Immature natural killer cell (primary cell): ENCODE measurements around the gene FNDC3B. TPM values are rescaled to one million over a fixed set of nuclear protein-coding genes. Genes with fewer than 3 reads are reported as not detected.
"Not testable (repeated sequence)": the region's sequence is repeated elsewhere in the genome, so short reads cannot be mapped to it uniquely, and the experiment has no call there.

ENCODE experiments used
- DNase-seq, 3 donors: peaks; one replicate each; pipeline ENCODE4 v3.0.0; 2022; ENCODE audit warnings: mixed read lengths in 1 of 3
- H3K27ac Mint-ChIP-seq, 6 donors: one replicate each; pipeline ENCODE4 v1.8.0; 2020; ENCODE audit warnings: mixed read lengths in 6 of 6, mild to moderate bottlenecking in 5 of 6, inconsistent platforms in 4 of 6, moderate library complexity in 3 of 6
- H3K27me3 Mint-ChIP-seq, 3 donors: one replicate each; pipeline ENCODE4 v1.8.0; 2020 to 2021; ENCODE audit warnings: low read depth in 3 of 3, mild to moderate bottlenecking in 3 of 3, mixed read lengths in 3 of 3, moderate library complexity in 3 of 3, inconsistent platforms in 1 of 3
- H3K36me3 Mint-ChIP-seq, 3 donors: one replicate each; pipeline ENCODE4 v1.8.0; 2020; ENCODE audit warnings: mixed read lengths in 3 of 3, inconsistent platforms in 2 of 3, mild to moderate bottlenecking in 2 of 3
- H3K4me1 Mint-ChIP-seq, 2 donors: one replicate each; pipeline ENCODE4 v1.8.0; 2020; ENCODE audit warnings: inconsistent platforms in 2 of 2, mild to moderate bottlenecking in 2 of 2, mixed read lengths in 2 of 2, moderate library complexity in 1 of 2
- H3K4me3 Mint-ChIP-seq, 5 donors: one replicate each; pipeline ENCODE4 v1.8.0; 2020; ENCODE audit warnings: mild to moderate bottlenecking in 5 of 5, mixed read lengths in 5 of 5, inconsistent platforms in 3 of 5, moderate library complexity in 3 of 5
- H3K9me3 Mint-ChIP-seq, 6 donors: one replicate each; pipeline ENCODE4 v1.8.0; 2020; ENCODE audit warnings: mild to moderate bottlenecking in 6 of 6, mixed read lengths in 6 of 6, inconsistent platforms in 4 of 6, moderate library complexity in 3 of 6
- polyA plus RNA-seq, 3 donors: library from polyadenylated mRNA; unstranded; fragments of 300-500 nt; fragmentation: Illumina TruSeq; gene quantifications; one replicate each; pipeline ENCODE4 v1.2.3, GENCODE V29; 2021

The FNDC3B gene
- polyA plus RNA-seq, 3 donors from 2014 or later = 19.7 to 46.1 (median 24.4) TPM

GRCh38 chr3:172087198-172087597, 47.8 kb downstream of the FNDC3B start:
- Mint-ChIP-seq H3K4me3 (peak overlapping the region in 4 of 5 donors; percentile 5 to 63 (median 41)), H3K9me3 (no peaks in the 10 kb centered on the region), H3K27ac (peak overlapping the region in 5 of 6 donors; percentile 51 to 83 (median 80)), H3K4me1 (peaks cover 76 to 100% of the 10 kb centered on the region in 2 donors), H3K36me3 (peaks cover 0 to 14% (median 3%) of the 10 kb centered on the region in 3 donors), H3K27me3 (peaks cover 0 to 1% (median 0%) of the 10 kb centered on the region in 3 donors)
- no peak for DNase-seq

- Mint-ChIP-seq H3K9me3 (no peaks in the 10 kb centered on the region), H3K27ac (peak overlapping the region; percentile 14 to 89 (median 80)), H3K4me3 (peak overlapping the region; percentile 45 to 64 (median 60)), H3K4me1 (peaks cover 79 to 100% of the 10 kb centered on the region in 2 donors), H3K27me3 (peaks cover 0 to 1% (median 0%) of the 10 kb centered on the region in 3 donors), H3K36me3 (peaks cover 0 to 13% (median 6%) of the 10 kb centered on the region in 3 donors)
- DNase-seq = peak in 1 of 3 donors; percentile 24
Measured at GRCh38 chr3:172087602-172088580, 48.5 kb downstream of the FNDC3B start.

GRCh38 chr3:172089250-172089649, 49.9 kb downstream of the FNDC3B start:
- Mint-ChIP-seq H3K36me3 (peaks cover 0 to 7% (median 6%) of the 10 kb centered on the region in 3 donors), H3K27ac (peak overlapping the region in 1 of 6 donors; percentile 39)

GRCh38 chr3:172090035-172090434, 50.7 kb downstream of the FNDC3B start:
- no peak overlapping the region for H3K4me3 Mint-ChIP-seq
- H3K27me3 Mint-ChIP-seq = peaks cover 0 to 1% (median 0%) of the 10 kb centered on the region in 3 donors
- peak overlapping the region in 1 of 6 donors; percentile 20 for H3K27ac Mint-ChIP-seq
- H3K36me3 Mint-ChIP-seq = peaks cover 0 to 7% (median 6%) of the 10 kb centered on the region in 3 donors
- DNase-seq = no peak
- no peaks in the 10 kb centered on the region for H3K9me3 Mint-ChIP-seq
- H3K4me1 Mint-ChIP-seq = peaks cover 77 to 96% of the 10 kb centered on the region in 2 donors

More at GRCh38 chr3:172089250-172089649, 49.9 kb downstream of the FNDC3B start:
- peaks cover 75 to 96% of the 10 kb centered on the region in 2 donors for H3K4me1 Mint-ChIP-seq
- peaks cover 0 to 1% (median 0%) of the 10 kb centered on the region in 3 donors for H3K27me3 Mint-ChIP-seq
- no peaks in the 10 kb centered on the region for H3K9me3 Mint-ChIP-seq
- H3K4me3 Mint-ChIP-seq = no peak overlapping the region
- DNase-seq = no peak

GRCh38 chr3:172092658-172093057, 53.3 kb downstream of the FNDC3B start:
- Mint-ChIP-seq H3K27ac (peak overlapping the region; percentile 72 to 86 (median 82)), H3K36me3 (peaks cover 0 to 9% (median 2%) of the 10 kb centered on the region in 3 donors), H3K27me3 (no peaks in the 10 kb centered on the region), H3K4me3 (no peak overlapping the region), H3K9me3 (no peaks in the 10 kb centered on the region), H3K4me1 (peaks cover 82 to 96% of the 10 kb centered on the region in 2 donors)
- no peak for DNase-seq

- not testable (repeated sequence) for H3K36me3 Mint-ChIP-seq, H3K9me3 Mint-ChIP-seq, DNase-seq, H3K27me3 Mint-ChIP-seq
- peak overlapping the region; percentile 86 to 95 (median 88) for H3K27ac Mint-ChIP-seq
- peaks cover 83 to 96% of the 10 kb centered on the region in 2 donors for H3K4me1 Mint-ChIP-seq
- H3K4me3 Mint-ChIP-seq = peak overlapping the region in 2 of 5 donors; percentile 59 to 84
Measured at GRCh38 chr3:172093581-172094443, 54.4 kb downstream of the FNDC3B start.

- H3K27ac Mint-ChIP-seq = peak overlapping the region; percentile 86 to 95 (median 88)
- peaks cover 86 to 96% of the 10 kb centered on the region in 2 donors for H3K4me1 Mint-ChIP-seq
Measured at GRCh38 chr3:172094621-172095557, 55.5 kb downstream of the FNDC3B start.

GRCh38 chr3:172096881-172097420, 57.6 kb downstream of the FNDC3B start:
- DNase-seq = no peak
- H3K36me3 Mint-ChIP-seq = peaks cover 0 to 7% (median 6%) of the 10 kb centered on the region in 3 donors
- peaks cover 85 to 96% of the 10 kb centered on the region in 2 donors for H3K4me1 Mint-ChIP-seq
- peaks cover 0 to 1% (median 0%) of the 10 kb centered on the region in 3 donors for H3K27me3 Mint-ChIP-seq
- peak overlapping the region; percentile 86 to 92 (median 88) for H3K27ac Mint-ChIP-seq
- H3K9me3 Mint-ChIP-seq = no peaks in the 10 kb centered on the region
- H3K4me3 Mint-ChIP-seq = peak overlapping the region; percentile 19 to 51 (median 43)

More at GRCh38 chr3:172094621-172095557, 55.5 kb downstream of the FNDC3B start:
- peak overlapping the region; percentile 54 to 84 (median 67) for H3K4me3 Mint-ChIP-seq
- H3K27me3 Mint-ChIP-seq = peaks cover 0 to 1% (median 0%) of the 10 kb centered on the region in 3 donors
- H3K36me3 Mint-ChIP-seq = peaks cover 0 to 7% (median 6%) of the 10 kb centered on the region in 3 donors
- peak; percentile 68 to 72 (median 69) for DNase-seq
- no peaks in the 10 kb centered on the region for H3K9me3 Mint-ChIP-seq

- H3K27ac Mint-ChIP-seq = peak overlapping the region in 5 of 6 donors; percentile 55 to 90 (median 79)
- no peaks in the 10 kb centered on the region for H3K9me3 Mint-ChIP-seq
- H3K36me3 Mint-ChIP-seq = peaks cover 0 to 4% (median 4%) of the 10 kb centered on the region in 3 donors
- peaks cover 0 to 1% (median 0%) of the 10 kb centered on the region in 3 donors for H3K27me3 Mint-ChIP-seq
- DNase-seq = no peak
- H3K4me1 Mint-ChIP-seq = peaks cover 85 to 96% of the 10 kb centered on the region in 2 donors
- H3K4me3 Mint-ChIP-seq = peak overlapping the region in 4 of 5 donors; percentile 12 to 72 (median 52)
Measured at GRCh38 chr3:172097585-172097984, 58.2 kb downstream of the FNDC3B start.

GRCh38 chr3:172098698-172099494, 59.5 kb downstream of the FNDC3B start:
- H3K36me3 Mint-ChIP-seq = peaks cover 0 to 4% (median 3%) of the 10 kb centered on the region in 3 donors
- H3K9me3 Mint-ChIP-seq = no peaks in the 10 kb centered on the region
- peaks cover 0 to 1% (median 0%) of the 10 kb centered on the region in 3 donors for H3K27me3 Mint-ChIP-seq
- peak overlapping the region; percentile 24 to 72 (median 51) for H3K4me3 Mint-ChIP-seq
- no peak for DNase-seq
- peaks cover 92 to 100% of the 10 kb centered on the region in 2 donors for H3K4me1 Mint-ChIP-seq
- H3K27ac Mint-ChIP-seq = peak overlapping the region; percentile 75 to 90 (median 85)

GRCh38 chr3:172099495-172099808, 60.1 kb downstream of the FNDC3B start:
- Mint-ChIP-seq H3K27ac (peak overlapping the region; percentile 75 to 90 (median 85)), H3K4me1 (peaks cover 93 to 100% of the 10 kb centered on the region in 2 donors), H3K4me3 (peak overlapping the region; percentile 24 to 72 (median 51)), H3K27me3 (peaks cover 0 to 1% (median 0%) of the 10 kb centered on the region in 3 donors), H3K9me3 (no peaks in the 10 kb centered on the region), H3K36me3 (peaks cover 0 to 4% (median 3%) of the 10 kb centered on the region in 3 donors)
- no peak for DNase-seq
